A673 (cell line): ENCODE results near the gene BPIFB1. TPM values are rescaled to one million over a fixed set of nuclear protein-coding genes. Genes with fewer than 3 reads are reported as not detected.

ENCODE experiments used
- BruUV-seq: library from RNA; stranded (reverse); fragments of 400-500 nt; replicated peaks from 2 replicates; lab custom pipeline; 2021; lab: Mats Ljungman, UMichigan
- CTCF ChIA-PET: fragments of 300-600 bp; sonication (Branson Sonifier 250); formaldehyde crosslinking; loops from one replicate; lab custom pipeline; 2022; ENCODE audit warnings: antibody characterized with exemption; lab: Charles Lee
- POLR2A ChIA-PET: fragments of 300-600 bp; sonication (Branson Sonifier 250); formaldehyde crosslinking; loops from one replicate; lab custom pipeline; 2022; ENCODE audit warnings: antibody characterized with exemption; ENCODE audit not compliant: low non-redundant PET; lab: Charles Lee
- DNase-seq: peaks from one replicate; pipeline ENCODE4 v3.0.0-alpha.2; 2015; ENCODE audit warnings: low spot score
- H3K27ac ChIP-seq: fragments of 200-600 bp; sonication (generic); 2 replicates; pipeline ENCODE4 v1.5.1; 2016; ENCODE audit warnings: mixed run types, low read depth, mild to moderate bottlenecking, mixed read lengths, antibody characterized with exemption, low read length; ENCODE audit not compliant: poor library complexity, severe bottlenecking
- H3K27me3 ChIP-seq: fragments of 200-600 bp; sonication (generic); replicated peaks from 2 replicates; pipeline ENCODE4 v1.6.1; 2017; ENCODE audit warnings: mixed run types, low read depth, mild to moderate bottlenecking, mixed read lengths, antibody characterized with exemption, low read length; ENCODE audit not compliant: insufficient read depth, poor library complexity
- H3K36me3 ChIP-seq: fragments of 200-600 bp; sonication (generic); 2 replicates; pipeline ENCODE4 v1.6.1; 2016; ENCODE audit warnings: mixed run types, mild to moderate bottlenecking, mixed read lengths, antibody characterized with exemption, low read length; ENCODE audit not compliant: insufficient read depth, poor library complexity, severe bottlenecking
- H3K4me1 ChIP-seq: fragments of 200-600 bp; sonication (generic); 2 replicates; pipeline ENCODE4 v1.6.1; 2017; ENCODE audit warnings: mixed run types, mild to moderate bottlenecking, mixed read lengths, antibody characterized with exemption, low read length; ENCODE audit not compliant: insufficient read depth, poor library complexity, severe bottlenecking
- H3K4me3 ChIP-seq: fragments of 200-600 bp; sonication (generic); 2 replicates; pipeline ENCODE4 v1.5.1; 2016; ENCODE audit warnings: low read depth, mixed run types, mild to moderate bottlenecking, mixed read lengths, low read length; ENCODE audit not compliant: poor library complexity, severe bottlenecking
- H3K9me3 ChIP-seq: fragments of 200-600 bp; sonication (generic); 2 replicates; pipeline ENCODE4 v1.6.1; 2016; ENCODE audit warnings: mixed run types, low read depth, mild to moderate bottlenecking, mixed read lengths, antibody characterized with exemption, low read length; ENCODE audit not compliant: poor library complexity, severe bottlenecking
- CTCF ChIP-seq: fragments of 300-800, 200-600 bp; sonication (generic); conservative IDR thresholded peaks from 2 replicates; pipeline ENCODE4 v1.5.1; 2017; ENCODE audit warnings: low read depth, mild to moderate bottlenecking, antibody characterized with exemption, low read length, moderate library complexity, mixed read lengths
- EZH2 ChIP-seq: fragments of 200-600 bp; sonication (generic); IDR thresholded peaks from 2 replicates; pipeline ENCODE4 v1.6.1; 2017; ENCODE audit warnings: borderline replicate concordance, low read depth, mild to moderate bottlenecking, mixed read lengths, antibody characterized with exemption, low read length; ENCODE audit not compliant: poor library complexity, severe bottlenecking
- intact Hi-C: fragments of 100-400 bp; cut with micrococcal nuclease; formaldehyde crosslinking; loops from one replicate; pipeline ENCODE4 v1.10.0; 2022; ENCODE audit not compliant: unreplicated experiment
- total RNA-seq: library from RNA; stranded (reverse); gene quantifications from 2 replicates; pipeline ENCODE4 v1.2.3, GENCODE V29; 2021

BPIFB1 gene
- total RNA-seq, 1 experiment from 2014 or later: not detected

GRCh38 chr20:33278700-33279099, 4.3 kb upstream of the BPIFB1 start:
- BruUV-seq: no TSS peak
- CTCF ChIA-PET: no interaction called here
- H3K9me3 ChIP-seq: no peaks in the 10 kb centered on the region
- POLR2A ChIA-PET: no interaction called here
- no peak for DNase-seq
- TF ChIP-seq EZH2 (no peak), CTCF (no peak)
- intact Hi-C loops: no loop called here
- H3K4me1 ChIP-seq: no peaks in the 10 kb centered on the region
- no peaks in the 10 kb centered on the region for H3K36me3 ChIP-seq
- peaks cover 45% of the 10 kb centered on the region for H3K27me3 ChIP-seq
- no peak overlapping the region for H3K4me3 ChIP-seq
- no peak overlapping the region for H3K27ac ChIP-seq

GRCh38 chr20:33279261-33279910, 3.6 kb upstream of the BPIFB1 start:
- no peak for DNase-seq
- intact Hi-C loops: no loop called here

DNA sequence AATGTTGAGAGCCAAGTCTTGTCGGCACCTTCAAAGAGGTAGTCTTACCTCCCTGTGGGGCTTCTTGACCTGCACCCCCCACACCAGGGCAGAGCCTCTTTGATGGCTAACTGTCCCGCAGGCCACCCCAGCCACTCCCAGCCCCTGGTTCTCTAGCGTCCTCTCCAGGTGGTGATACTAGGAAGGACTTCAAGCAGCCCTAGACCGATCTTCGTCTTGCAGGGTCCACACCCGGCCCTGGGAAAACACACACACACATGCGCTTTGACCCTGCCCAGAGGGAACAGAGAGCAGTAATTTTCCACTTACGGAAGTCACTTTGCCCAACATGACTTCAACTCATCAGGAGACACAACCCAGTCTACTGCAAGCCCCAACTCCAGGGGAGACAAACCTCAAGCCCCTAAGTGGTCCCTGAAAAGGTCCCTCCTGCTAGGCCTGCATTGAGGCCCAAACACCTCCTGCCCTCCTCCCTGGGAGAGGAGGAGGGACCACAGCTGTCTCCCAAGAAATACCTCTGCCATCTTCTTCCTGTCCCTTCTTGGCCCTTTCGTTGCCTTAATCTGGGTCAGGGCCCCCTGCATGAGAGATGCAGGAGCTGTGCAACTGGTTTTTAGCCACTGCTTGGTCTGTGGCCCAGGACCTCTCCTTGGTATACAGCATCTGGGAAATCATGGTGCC, 2.9 kb upstream of the BPIFB1 start:
- no peak for TF ChIP-seq CTCF
- TF ChIP-seq EZH2: no peak
- no peaks in the 10 kb centered on the region for H3K36me3 ChIP-seq
- peaks cover 51% of the 10 kb centered on the region for H3K27me3 ChIP-seq
- no TSS peak for BruUV-seq
- intact Hi-C loops: no loop called here
- no peak overlapping the region for H3K27ac ChIP-seq
- H3K4me1 ChIP-seq: no peaks in the 10 kb centered on the region
- ChIA-PET CTCF (no interaction called here), POLR2A (no interaction called here)
- no peak overlapping the region for H3K4me3 ChIP-seq
- H3K9me3 ChIP-seq: no peaks in the 10 kb centered on the region
- no peak for DNase-seq

More at GRCh38 chr20:33279261-33279910, 3.6 kb upstream of the BPIFB1 start:
- TF ChIP-seq CTCF (no peak), EZH2 (no peak)
- H3K4me3 ChIP-seq: no peak overlapping the region
- no peak overlapping the region for H3K27ac ChIP-seq
- peaks cover 46% of the 10 kb centered on the region for H3K27me3 ChIP-seq
- CTCF ChIA-PET: no interaction called here
- H3K9me3 ChIP-seq: no peaks in the 10 kb centered on the region
- H3K4me1 ChIP-seq: no peaks in the 10 kb centered on the region
- BruUV-seq: no TSS peak
- no peaks in the 10 kb centered on the region for H3K36me3 ChIP-seq
- POLR2A ChIA-PET: no interaction called here
